GM21737 (cell line): ENCODE data around the gene TRO.

ENCODE experiments used
- ATAC-seq: cut with Tn5 transposase; IDR thresholded peaks from one replicate; pipeline ENCODE4 v1.9.1; 2021; ENCODE audit warnings: mild to moderate bottlenecking, moderate library complexity; ENCODE audit not compliant: unreplicated experiment

TRO gene

DNA sequence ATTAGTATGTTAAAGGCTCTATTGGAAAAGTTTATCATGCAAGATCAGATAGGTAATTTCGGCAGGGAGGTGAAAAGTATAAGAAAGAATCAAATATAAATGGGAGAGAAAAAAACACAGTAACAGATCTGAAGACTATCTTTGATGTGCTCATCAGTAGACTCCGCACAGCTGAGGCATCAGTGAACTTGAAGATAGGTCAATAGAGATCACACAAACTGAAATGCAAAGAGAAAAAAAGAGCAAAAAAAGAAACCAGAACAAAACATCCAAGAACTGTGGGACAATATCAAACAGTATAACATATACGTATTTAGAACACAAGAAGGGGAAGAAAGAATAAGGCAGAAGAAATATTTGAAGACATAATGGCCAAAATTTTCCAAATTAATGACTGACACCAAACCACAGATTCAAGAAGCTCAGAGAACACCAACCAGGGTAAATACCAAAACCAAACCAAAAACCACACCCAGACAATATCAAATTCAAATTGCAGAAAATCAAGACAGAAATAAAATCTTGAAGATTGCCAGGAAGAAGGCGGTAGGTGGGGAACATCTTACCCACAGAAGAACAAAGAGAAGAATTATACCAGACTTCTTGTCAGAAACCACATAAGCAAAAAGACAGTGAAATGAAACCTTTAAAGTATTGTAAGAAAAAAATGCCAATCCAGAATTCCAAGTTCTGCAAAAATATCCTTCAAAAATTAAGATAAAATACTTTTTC is 44.3 kb downstream of the TRO start:
- ATAC-seq = no peak

DNA sequence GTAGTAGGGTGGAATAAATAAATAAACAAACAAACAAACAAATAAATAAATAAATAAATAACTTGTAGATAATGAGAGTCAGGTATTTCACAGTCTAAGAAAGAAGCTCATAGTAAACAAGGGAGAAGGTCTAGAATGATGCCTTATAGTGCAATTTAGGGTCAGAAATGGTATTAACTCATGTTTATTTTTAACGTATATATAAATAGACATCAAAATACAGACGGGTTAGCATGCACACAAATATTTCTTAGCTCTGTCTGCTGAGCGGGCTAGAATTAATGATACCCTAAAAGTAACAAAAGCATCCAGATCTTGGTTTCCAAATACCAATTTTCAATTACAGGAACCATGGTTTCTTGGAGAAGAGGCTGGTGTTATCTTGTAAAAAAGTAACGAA is 56.8 kb downstream of the TRO start:
- no peak for ATAC-seq

DNA sequence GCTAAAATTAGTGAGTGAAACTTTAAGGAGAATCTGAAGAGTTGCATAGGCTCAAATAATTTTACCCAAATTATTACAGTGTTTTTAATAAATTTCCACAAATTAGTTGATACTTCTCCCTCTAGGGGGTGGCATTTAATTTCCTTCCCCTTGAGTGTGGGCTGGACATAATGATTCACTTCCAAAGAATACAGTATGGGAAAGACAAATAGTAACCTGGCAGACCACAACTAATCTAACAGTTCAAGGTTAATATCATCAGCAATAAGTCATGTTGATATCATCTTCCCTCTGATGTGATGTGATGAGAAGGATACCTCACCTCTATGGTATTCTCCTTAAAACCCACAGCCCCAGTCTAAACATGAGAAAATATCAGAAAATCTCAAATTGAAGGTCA is 57.8 kb downstream of the TRO start:
- no peak for ATAC-seq

DNA sequence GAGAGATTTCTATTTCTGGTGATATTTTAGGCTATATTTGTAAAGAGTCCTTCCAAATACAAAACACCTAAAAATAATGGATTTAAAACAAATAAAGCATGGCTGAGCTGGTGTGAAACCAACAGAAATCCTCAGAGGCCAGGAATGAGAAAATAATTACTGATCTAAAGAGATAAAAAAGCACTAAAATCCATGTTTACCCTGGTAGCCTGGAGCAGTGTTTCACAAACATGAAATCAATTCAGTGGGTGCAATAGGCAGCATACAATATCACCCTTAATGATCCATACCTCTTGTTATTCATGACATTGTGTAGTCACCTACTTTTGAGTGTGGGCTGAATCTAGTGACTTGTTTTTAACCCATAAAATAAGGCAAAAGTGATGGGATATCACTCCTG is 58.8 kb downstream of the TRO start:
- no peak for ATAC-seq

DNA sequence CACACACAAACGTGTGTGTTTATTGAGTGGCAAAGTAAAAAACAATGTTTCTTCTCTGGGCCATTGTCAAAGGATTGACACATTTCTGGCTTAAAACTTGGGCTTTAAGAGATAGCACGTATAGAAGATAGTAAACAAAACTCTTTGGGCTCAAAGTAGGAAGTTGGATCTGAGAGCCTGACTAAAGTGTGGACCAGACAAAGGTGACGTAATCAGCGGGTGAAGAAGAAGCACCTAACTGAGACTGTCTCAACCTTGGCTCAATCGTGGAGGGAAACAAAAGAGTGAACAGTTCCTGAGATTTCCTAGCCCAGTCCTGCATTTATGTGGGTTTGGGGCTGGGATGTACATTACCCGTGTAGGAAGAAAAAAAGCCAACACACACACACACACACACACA is 59.7 kb downstream of the TRO start:
- no peak for ATAC-seq
